HepG2 (cell line): Measurements from ENCODE around the gene SLC29A2. TPM values are rescaled to one million over a fixed set of nuclear protein-coding genes. Genes with fewer than 3 reads are reported as not detected.

Experiments
- AHR ChIP-seq: IDR thresholded peaks from 2 replicates; pipeline ENCODE4 v1.6.1; 2018; ENCODE audit warnings: missing genetic modification reagents, missing compliant biosample characterization
- IKZF4 ChIP-seq: sonication (generic); formaldehyde crosslinking; IDR thresholded peaks from 2 replicates; pipeline ENCODE4 v1.5.1; 2020; ENCODE audit warnings: borderline replicate concordance, mild to moderate bottlenecking, low read depth, missing genetic modification reagents; ENCODE audit errors: not compliant biosample characterization
- KMT2A ChIP-seq: sonication (generic); formaldehyde crosslinking; IDR thresholded peaks from 2 replicates; pipeline ENCODE4 v1.4.0; 2020; ENCODE audit warnings: missing genetic modification reagents
- NR2F6 ChIP-seq, 2 experiments: IDR thresholded peaks; 2 replicates each; pipeline ENCODE4 v1.6.1; 2016; ENCODE audit warnings: antibody characterized with exemption in 1 of 2, mild to moderate bottlenecking in 1 of 2
- PITX1 ChIP-seq: sonication (generic); formaldehyde crosslinking; IDR thresholded peaks from 2 replicates; pipeline ENCODE4 v1.5.1; 2020; ENCODE audit warnings: mild to moderate bottlenecking, missing genetic modification reagents
- RFX3 ChIP-seq: IDR thresholded peaks from 2 replicates; pipeline ENCODE4 v1.6.1; 2016; ENCODE audit warnings: missing biosample characterization, missing genetic modification reagents
- SPEN ChIP-seq: sonication (generic); formaldehyde crosslinking; IDR thresholded peaks from 2 replicates; pipeline ENCODE4 v1.5.1; 2020; ENCODE audit warnings: low read depth, mild to moderate bottlenecking, missing genetic modification reagents
- ZNF17 ChIP-seq: sonication (generic); formaldehyde crosslinking; IDR thresholded peaks from 2 replicates; pipeline ENCODE4 v1.5.0; 2020; ENCODE audit warnings: mild to moderate bottlenecking, missing genetic modification reagents
- ZNF292 ChIP-seq: sonication (generic); formaldehyde crosslinking; IDR thresholded peaks from 2 replicates; pipeline ENCODE4 v1.8.1; 2022; ENCODE audit warnings: mild to moderate bottlenecking, low read depth, missing genetic modification reagents, borderline replicate concordance
- ZNF563 ChIP-seq: sonication (generic); formaldehyde crosslinking; IDR thresholded peaks from 2 replicates; pipeline ENCODE4 v1.8.0; 2022; ENCODE audit warnings: mild to moderate bottlenecking, moderate library complexity, missing genetic modification reagents
- ZNF737 ChIP-seq: sonication (generic); formaldehyde crosslinking; IDR thresholded peaks from 2 replicates; pipeline ENCODE4 v1.5.0; 2020; ENCODE audit warnings: missing genetic modification reagents, mild to moderate bottlenecking, borderline replicate concordance
- polyA plus RNA-seq, 8 experiments: library from polyadenylated mRNA; depleted of rRNA in 3 of 8; stranded (reverse) in 7 of 8; unstranded in 1 of 8; fragments of >200 nt; fragmentation: Illumina TruSeq in 4 of 8; extraction: Trizol in 4 of 8; gene quantifications; 2 replicates each; pipeline versions ENCODE4 v1.2.1 to v1.2.3, GENCODE V29; 2011 to 2016; ENCODE audit warnings: low read depth in 4 of 8, missing spikeins in 1 of 8, mixed read lengths in 1 of 8; ENCODE audit not compliant: insufficient read depth in 1 of 8
- total RNA-seq, 5 experiments: library from RNA; depleted of rRNA; stranded (reverse); fragments of >200 nt; fragmentation: Illumina TruSeq; extraction: Trizol; gene quantifications; 2 replicates each; pipeline ENCODE4 v1.2.3, GENCODE V29; 2016; ENCODE audit warnings: low read depth in 1 of 5
- TF ChIP-seq, protein P1 (sequence below): sonication (generic); formaldehyde crosslinking; IDR thresholded peaks from 2 replicates; pipeline ENCODE4 v1.4.0; 2020; ENCODE audit warnings: mild to moderate bottlenecking, missing genetic modification reagents, borderline replicate concordance
- TF ChIP-seq, protein P2 (sequence below): sonication (generic); formaldehyde crosslinking; conservative IDR thresholded peaks from 2 replicates; pipeline ENCODE4 v1.8.0; 2022; ENCODE audit warnings: mild to moderate bottlenecking, moderate library complexity, missing genetic modification reagents
- TF ChIP-seq, protein P3 (sequence below): conservative IDR thresholded peaks from 2 replicates; pipeline ENCODE4 v1.6.1; 2018; ENCODE audit warnings: missing genetic modification reagents
- TF ChIP-seq, protein P4 (sequence below): sonication (generic); formaldehyde crosslinking; IDR thresholded peaks from 2 replicates; pipeline ENCODE4 v1.4.0; 2020; ENCODE audit warnings: missing genetic modification reagents, borderline replicate concordance
- TF ChIP-seq, protein P5 (sequence below): sonication (generic); formaldehyde crosslinking; conservative IDR thresholded peaks from 2 replicates; pipeline ENCODE4 v1.8.1; 2023; ENCODE audit warnings: missing genetic modification reagents

The SLC29A2 gene
- total and polyA plus RNA-seq, 2 of the 13 experiments (the other 11 are each of a cell fraction or from before 2014, with no cell fraction given) = 0.63 to 0.66 TPM

DNA sequence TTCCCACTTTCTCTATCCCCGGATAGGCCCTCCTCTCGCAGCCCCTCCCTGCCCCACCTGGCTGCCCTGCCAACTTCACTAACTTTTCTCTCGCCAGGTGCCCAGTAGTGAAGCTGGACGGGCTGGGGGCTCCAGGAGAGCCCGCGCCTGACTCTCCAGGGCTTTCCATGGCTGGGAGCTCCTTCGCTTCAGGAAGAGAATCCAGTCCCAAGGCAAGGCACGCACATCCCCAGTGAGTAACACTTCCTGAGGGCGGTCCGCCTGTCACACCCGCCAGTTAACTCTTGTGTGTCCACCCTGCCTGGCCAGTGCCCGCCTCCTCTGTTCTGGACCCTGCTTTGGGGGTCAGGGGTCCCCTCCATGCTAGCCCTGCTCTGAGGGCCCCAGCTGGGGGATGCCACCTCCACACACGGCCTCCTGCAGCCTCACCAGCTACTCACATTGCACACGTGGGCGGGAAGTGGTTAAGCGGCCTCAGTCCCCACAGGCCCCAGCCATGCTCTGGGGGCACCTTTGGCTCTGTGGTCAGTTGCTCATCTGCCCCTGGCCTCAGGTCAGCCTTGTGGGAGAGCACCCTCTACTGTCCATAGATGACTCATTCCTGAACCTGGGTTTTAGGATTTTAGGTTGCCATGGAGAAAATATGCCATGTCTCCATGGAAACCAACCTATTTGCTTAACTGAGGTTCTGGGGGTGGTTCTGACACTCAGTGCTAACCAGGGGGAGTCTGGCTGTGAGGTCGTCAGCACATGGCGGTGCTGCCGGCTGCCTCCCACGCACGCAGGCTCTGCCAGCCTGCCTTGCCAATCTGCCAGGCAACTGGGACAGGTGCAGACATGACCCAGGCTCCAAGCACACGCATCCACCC, 35.1 kb downstream of the SLC29A2 start, which contains the start of gene RIN1 (continued):
- TF ChIP-seq, protein P1, sequence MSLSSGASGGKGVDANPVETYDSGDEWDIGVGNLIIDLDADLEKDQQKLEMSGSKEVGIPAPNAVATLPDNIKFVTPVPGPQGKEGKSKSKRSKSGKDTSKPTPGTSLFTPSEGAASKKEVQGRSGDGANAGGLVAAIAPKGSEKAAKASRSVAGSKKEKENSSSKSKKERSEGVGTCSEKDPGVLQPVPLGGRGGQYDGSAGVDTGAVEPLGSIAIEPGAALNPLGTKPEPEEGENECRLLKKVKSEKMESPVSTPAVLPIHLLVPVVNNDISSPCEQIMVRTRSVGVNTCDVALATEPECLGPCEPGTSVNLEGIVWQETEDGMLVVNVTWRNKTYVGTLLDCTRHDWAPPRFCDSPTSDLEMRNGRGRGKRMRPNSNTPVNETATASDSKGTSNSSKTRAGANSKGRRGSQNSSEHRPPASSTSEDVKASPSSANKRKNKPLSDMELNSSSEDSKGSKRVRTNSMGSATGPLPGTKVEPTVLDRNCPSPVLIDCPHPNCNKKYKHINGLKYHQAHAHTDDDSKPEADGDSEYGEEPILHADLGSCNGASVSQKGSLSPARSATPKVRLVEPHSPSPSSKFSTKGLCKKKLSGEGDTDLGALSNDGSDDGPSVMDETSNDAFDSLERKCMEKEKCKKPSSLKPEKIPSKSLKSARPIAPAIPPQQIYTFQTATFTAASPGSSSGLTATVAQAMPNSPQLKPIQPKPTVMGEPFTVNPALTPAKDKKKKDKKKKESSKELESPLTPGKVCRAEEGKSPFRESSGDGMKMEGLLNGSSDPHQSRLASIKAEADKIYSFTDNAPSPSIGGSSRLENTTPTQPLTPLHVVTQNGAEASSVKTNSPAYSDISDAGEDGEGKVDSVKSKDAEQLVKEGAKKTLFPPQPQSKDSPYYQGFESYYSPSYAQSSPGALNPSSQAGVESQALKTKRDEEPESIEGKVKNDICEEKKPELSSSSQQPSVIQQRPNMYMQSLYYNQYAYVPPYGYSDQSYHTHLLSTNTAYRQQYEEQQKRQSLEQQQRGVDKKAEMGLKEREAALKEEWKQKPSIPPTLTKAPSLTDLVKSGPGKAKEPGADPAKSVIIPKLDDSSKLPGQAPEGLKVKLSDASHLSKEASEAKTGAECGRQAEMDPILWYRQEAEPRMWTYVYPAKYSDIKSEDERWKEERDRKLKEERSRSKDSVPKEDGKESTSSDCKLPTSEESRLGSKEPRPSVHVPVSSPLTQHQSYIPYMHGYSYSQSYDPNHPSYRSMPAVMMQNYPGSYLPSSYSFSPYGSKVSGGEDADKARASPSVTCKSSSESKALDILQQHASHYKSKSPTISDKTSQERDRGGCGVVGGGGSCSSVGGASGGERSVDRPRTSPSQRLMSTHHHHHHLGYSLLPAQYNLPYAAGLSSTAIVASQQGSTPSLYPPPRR (CRISPR knock-in tag) = peak; percentile 32; the same call in 1 of the 2 replicates
- no peak for TF ChIP-seq ZNF737 (CRISPR knock-in tag)
- TF ChIP-seq ZNF563 = peak; percentile 64; the same call in 1 of the 2 replicates
- TF ChIP-seq, protein P2, sequence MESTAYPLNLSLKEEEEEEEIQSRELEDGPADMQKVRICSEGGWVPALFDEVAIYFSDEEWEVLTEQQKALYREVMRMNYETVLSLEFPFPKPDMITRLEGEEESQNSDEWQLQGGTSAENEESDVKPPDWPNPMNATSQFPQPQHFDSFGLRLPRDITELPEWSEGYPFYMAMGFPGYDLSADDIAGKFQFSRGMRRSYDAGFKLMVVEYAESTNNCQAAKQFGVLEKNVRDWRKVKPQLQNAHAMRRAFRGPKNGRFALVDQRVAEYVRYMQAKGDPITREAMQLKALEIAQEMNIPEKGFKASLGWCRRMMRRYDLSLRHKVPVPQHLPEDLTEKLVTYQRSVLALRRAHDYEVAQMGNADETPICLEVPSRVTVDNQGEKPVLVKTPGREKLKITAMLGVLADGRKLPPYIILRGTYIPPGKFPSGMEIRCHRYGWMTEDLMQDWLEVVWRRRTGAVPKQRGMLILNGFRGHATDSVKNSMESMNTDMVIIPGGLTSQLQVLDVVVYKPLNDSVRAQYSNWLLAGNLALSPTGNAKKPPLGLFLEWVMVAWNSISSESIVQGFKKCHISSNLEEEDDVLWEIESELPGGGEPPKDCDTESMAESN (CRISPR knock-in tag) = peak; percentile 72
- peak; percentile 69; the same call in 1 of the 2 replicates for TF ChIP-seq KMT2A (CRISPR knock-in tag)
- TF ChIP-seq, protein P3, sequence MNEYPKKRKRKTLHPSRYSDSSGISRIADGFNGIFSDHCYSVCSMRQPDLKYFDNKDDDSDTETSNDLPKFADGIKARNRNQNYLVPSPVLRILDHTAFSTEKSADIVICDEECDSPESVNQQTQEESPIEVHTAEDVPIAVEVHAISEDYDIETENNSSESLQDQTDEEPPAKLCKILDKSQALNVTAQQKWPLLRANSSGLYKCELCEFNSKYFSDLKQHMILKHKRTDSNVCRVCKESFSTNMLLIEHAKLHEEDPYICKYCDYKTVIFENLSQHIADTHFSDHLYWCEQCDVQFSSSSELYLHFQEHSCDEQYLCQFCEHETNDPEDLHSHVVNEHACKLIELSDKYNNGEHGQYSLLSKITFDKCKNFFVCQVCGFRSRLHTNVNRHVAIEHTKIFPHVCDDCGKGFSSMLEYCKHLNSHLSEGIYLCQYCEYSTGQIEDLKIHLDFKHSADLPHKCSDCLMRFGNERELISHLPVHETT = peak; percentile 67; the same call in 1 of the 2 replicates
- peak; percentile 87 for TF ChIP-seq PITX1 (CRISPR knock-in tag)
- TF ChIP-seq, protein P4, sequence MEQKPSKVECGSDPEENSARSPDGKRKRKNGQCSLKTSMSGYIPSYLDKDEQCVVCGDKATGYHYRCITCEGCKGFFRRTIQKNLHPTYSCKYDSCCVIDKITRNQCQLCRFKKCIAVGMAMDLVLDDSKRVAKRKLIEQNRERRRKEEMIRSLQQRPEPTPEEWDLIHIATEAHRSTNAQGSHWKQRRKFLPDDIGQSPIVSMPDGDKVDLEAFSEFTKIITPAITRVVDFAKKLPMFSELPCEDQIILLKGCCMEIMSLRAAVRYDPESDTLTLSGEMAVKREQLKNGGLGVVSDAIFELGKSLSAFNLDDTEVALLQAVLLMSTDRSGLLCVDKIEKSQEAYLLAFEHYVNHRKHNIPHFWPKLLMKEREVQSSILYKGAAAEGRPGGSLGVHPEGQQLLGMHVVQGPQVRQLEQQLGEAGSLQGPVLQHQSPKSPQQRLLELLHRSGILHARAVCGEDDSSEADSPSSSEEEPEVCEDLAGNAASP (CRISPR knock-in tag) = peak; percentile 65; the same call in 1 of the 2 replicates
- TF ChIP-seq RFX3 = peak; percentile 85
- TF ChIP-seq SPEN = peak; percentile 48; the same call in 1 of the 2 replicates
- TF ChIP-seq NR2F6 (IDR thresholded peaks at IDR 0.05) = peak; percentile 57
- peak; percentile 73 for TF ChIP-seq NR2F6 (CRISPR knock-in tag; IDR thresholded peaks at IDR 0.05)
- no peak for TF ChIP-seq ZNF17 (CRISPR knock-in tag)
- TF ChIP-seq ZNF292 (CRISPR knock-in tag) = peak; percentile 89
- TF ChIP-seq IKZF4 (CRISPR knock-in tag) = no peak
- TF ChIP-seq, protein P5, sequence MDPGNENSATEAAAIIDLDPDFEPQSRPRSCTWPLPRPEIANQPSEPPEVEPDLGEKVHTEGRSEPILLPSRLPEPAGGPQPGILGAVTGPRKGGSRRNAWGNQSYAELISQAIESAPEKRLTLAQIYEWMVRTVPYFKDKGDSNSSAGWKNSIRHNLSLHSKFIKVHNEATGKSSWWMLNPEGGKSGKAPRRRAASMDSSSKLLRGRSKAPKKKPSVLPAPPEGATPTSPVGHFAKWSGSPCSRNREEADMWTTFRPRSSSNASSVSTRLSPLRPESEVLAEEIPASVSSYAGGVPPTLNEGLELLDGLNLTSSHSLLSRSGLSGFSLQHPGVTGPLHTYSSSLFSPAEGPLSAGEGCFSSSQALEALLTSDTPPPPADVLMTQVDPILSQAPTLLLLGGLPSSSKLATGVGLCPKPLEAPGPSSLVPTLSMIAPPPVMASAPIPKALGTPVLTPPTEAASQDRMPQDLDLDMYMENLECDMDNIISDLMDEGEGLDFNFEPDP (CRISPR knock-in tag) = no peak
- TF ChIP-seq AHR (CRISPR knock-in tag) = peak; percentile 58
